ENCODE data around the gene ACAN. TPM values are rescaled to one million over a fixed set of nuclear protein-coding genes. Genes with fewer than 3 reads are reported as not detected.

ACAN gene
- total and polyA plus RNA-seq, 9 of the 15 experiments (the other 6 are each of a cell fraction or from before 2014, with no cell fraction given) = not detected

DNA sequence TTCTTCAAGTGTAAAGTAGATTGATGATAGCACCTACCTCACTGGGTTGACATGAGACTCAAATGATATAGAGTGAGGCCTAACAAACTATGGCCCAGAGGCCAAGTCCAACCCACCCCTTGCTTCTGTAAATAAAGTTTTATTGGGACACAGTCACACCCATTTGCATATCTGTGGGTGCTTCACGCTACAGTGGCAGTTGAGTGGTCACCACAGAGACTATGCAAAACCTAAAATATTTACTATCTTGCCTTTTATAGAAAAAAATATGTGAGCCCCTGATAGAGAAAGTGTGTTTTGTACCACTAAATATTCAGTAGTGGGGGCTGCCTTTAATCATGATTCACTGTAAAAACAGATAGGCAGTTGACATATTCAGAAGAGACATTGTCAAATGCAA, 38.0 kb downstream of the ACAN start:
- intact Hi-C loops (cut with micrococcal nuclease) (no loop called here), in situ Hi-C loops (cut with MboI) (no loop called here)
- Histone ChIP-seq H3K27ac (ENCODE audit: extremely low read depth, low read depth, low read length) (no peak overlapping the region), H3K9me1 (ENCODE audit: control insufficient read depth, insufficient read depth, low read length) (no peaks in the 10 kb centered on the region), H2AFZ (ENCODE audit: low read depth, low read length) (0 out of 2 replicates have a peak overlapping the region, but pooled peaks have one; percentile 44), H3K79me2 (ENCODE audit: control insufficient read depth, insufficient read depth, low read length) (no peaks in the 10 kb centered on the region), H3K9me3 (replicated peaks; ENCODE audit: control insufficient read depth, insufficient read depth, low read depth, low read length) (no peaks in the 10 kb centered on the region), H3K4me3 (no peak overlapping the region), H3K36me3 (ENCODE audit: control insufficient read depth, insufficient read depth, low read length) (no peaks in the 10 kb centered on the region), H3K4me1 (replicated peaks in 1 of 2; ENCODE audit: control insufficient read depth in 2 of 2, insufficient read depth in 2 of 2, low read length in 2 of 2) (peaks cover 0 to 19% of the 10 kb centered on the region in 2 experiments; a peak in 2 of 5 replicates), H3K27me3 (ENCODE audit: control insufficient read depth in 2 of 2, insufficient read depth in 2 of 2, low read length in 2 of 2) (peaks cover 23 to 45% of the 10 kb centered on the region in 2 experiments), H3K4me2 (ENCODE audit: insufficient read depth, low read length) (no peak overlapping the region), H4K20me1 (replicated peaks; ENCODE audit: control insufficient read depth, insufficient read depth, low read length) (no peaks in the 10 kb centered on the region; the same call in 1 of the 2 replicates), H3K9ac (ENCODE audit: insufficient read depth in 1 of 2, low read depth in 2 of 2, low read length in 2 of 2) (no peak overlapping the region)
- TF ChIP-seq ZBTB40 (IDR thresholded peaks at IDR 0.05) (peak; percentile 97), ZBTB40 (CRISPR knock-in tag; IDR thresholded peaks at IDR 0.05) (peak; percentile 95)
- TF ChIP-seq, protein P1, sequence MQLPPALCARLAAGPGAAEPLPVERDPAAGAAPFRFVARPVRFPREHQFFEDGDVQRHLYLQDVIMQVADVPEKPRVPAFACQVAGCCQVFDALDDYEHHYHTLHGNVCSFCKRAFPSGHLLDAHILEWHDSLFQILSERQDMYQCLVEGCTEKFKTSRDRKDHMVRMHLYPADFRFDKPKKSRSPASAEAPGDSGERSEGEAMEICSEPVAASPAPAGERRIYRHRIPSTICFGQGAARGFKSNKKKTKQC (CRISPR knock-in tag; IDR thresholded peaks at IDR 0.05) = no peak
- CTCF ChIA-PET (ENCODE audit: low intra/inter-chr PET ratio) = no interaction called here
- BruUV-seq (replicated peaks) = no TSS peak
- ATAC-seq (peak; percentile 40), DNase-seq (ENCODE audit: extremely low read depth in 1 of 4, low spot score in 3 of 4) (no peak), FAIRE-seq (no peak)
- WGBS (ENCODE audit: insufficient coverage, low coverage, missing lambda C conversion rate) = 8% methylated on average over 1 of the region's 1 CpG
- POLR2A ChIA-PET = no interaction called here

Measured in K562 (cell line).